Erythroblast (primary cell): ENCODE measurements around the gene FOXL1.

ENCODE experiments used
- GATA1 ChIP-seq: IDR thresholded peaks from 2 replicates; pipeline ENCODE4 v1.6.1; 2011; ENCODE audit warnings: low read depth, mild to moderate bottlenecking, control low read depth, low read length, moderate library complexity
- POLR2A ChIP-seq: IDR thresholded peaks from 2 replicates; pipeline ENCODE4 v1.6.1; 2011; ENCODE audit warnings: mild to moderate bottlenecking, low read length

DNA sequence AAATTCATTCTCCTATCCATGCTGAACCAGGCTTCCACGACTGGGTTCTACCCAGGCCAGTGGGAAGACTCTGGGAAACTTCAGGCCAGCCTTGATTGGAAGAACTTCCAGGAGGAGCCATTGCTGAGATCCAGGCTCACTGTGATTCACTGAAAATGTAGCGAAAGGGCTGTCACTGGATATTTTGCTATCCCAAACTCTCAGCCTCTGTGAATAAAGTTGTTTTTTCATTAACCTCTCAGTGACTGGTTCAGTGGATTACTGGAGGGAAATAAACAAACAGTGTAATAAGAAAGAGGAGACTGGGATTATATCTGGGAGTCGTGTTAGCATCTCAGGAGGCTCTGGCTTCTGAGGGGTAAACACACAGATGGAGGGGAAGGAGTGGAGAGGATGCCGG is 3.1 kb downstream of the FOXL1 start:
- TF ChIP-seq POLR2A (no peak), GATA1 (no peak)
